K562 (cell line): Measurements from ENCODE around the gene MRGPRE. TPM values are rescaled to one million over a fixed set of nuclear protein-coding genes. Genes with fewer than 3 reads are reported as not detected.

ENCODE experiments used
- ATAC-seq: fragments of 200-7000 bp; cut with Tn5 transposase; 3 replicates; pipeline ENCODE4 v1.9.1; 2020; ENCODE audit warnings: moderate library complexity
- BruUV-seq: library from RNA; stranded (reverse); fragments of 400-500 nt; replicated peaks from 2 replicates; lab custom pipeline; 2021; lab: Mats Ljungman, UMichigan
- CTCF ChIA-PET: fragments of 300-600 bp; formaldehyde crosslinking; extraction: SDS; loops from one replicate; lab custom pipeline; 2021; ENCODE audit warnings: low intra/inter-chr PET ratio; lab: Yijun Ruan, JAX
- POLR2A ChIA-PET: fragments of 300-600, 350-650 bp; sonication (Branson Sonifier 250); formaldehyde crosslinking; extraction: SDS; loops from one replicate; lab custom pipeline; 2021; ENCODE audit warnings: antibody characterized with exemption, inconsistent platforms; lab: Yijun Ruan, JAX
- DNase-seq, 4 experiments: peaks; one replicate each; pipeline versions ENCODE4 v3.0.0 to v3.0.0-alpha.2; 2011 to 2018; ENCODE audit warnings: low spot score in 3 of 4, mixed read lengths in 3 of 4; ENCODE audit errors: extremely low read depth in 1 of 4
- FAIRE-seq: peaks from 2 replicates; lab custom pipeline; 2011; peaks lifted over from hg19 to GRCh38; lab: Jason Lieb, UNC
- H2AFZ ChIP-seq: 2 replicates; pipeline ENCODE4 v1.6.0; 2011; ENCODE audit warnings: low read depth, low read length, control low read depth, inconsistent platforms
- H3K27ac ChIP-seq: fragments of 200-600 bp; 3 replicates; pipeline ENCODE4 v1.8.0; 2011; ENCODE audit warnings: low read depth, mild to moderate bottlenecking, control low read depth, inconsistent platforms, low read length, moderate library complexity, mixed read lengths; ENCODE audit errors: extremely low read depth
- H3K27me3 ChIP-seq, 2 experiments: fragments of 300-600 bp in 1 of 2; 2 replicates in 1 of 2; 3 replicates in 1 of 2; pipeline versions ENCODE4 v1.6.0 to v1.8.0; 2011; ENCODE audit warnings: inconsistent platforms in 2 of 2, low read length in 2 of 2, mild to moderate bottlenecking in 1 of 2, mixed read lengths in 1 of 2, moderate library complexity in 1 of 2; ENCODE audit not compliant: control insufficient read depth in 2 of 2, insufficient read depth in 2 of 2
- H3K36me3 ChIP-seq: fragments of 300-600 bp; 3 replicates; pipeline ENCODE4 v1.8.0; 2011; ENCODE audit warnings: mild to moderate bottlenecking, low read length, inconsistent platforms; ENCODE audit not compliant: control insufficient read depth, insufficient read depth
- H3K4me1 ChIP-seq, 2 experiments: fragments of 200-600 bp in 1 of 2; replicated peaks in 1 of 2; 2 replicates in 1 of 2; 3 replicates in 1 of 2; pipeline versions ENCODE4 v1.5.1 to v1.8.0; 2011; ENCODE audit warnings: inconsistent platforms in 2 of 2, low read length in 2 of 2, mild to moderate bottlenecking in 1 of 2, mixed read lengths in 1 of 2, moderate library complexity in 1 of 2; ENCODE audit not compliant: control insufficient read depth in 2 of 2, insufficient read depth in 2 of 2
- H3K4me2 ChIP-seq: 2 replicates; pipeline ENCODE4 v1.6.1; 2011; ENCODE audit warnings: low read length, control low read depth, inconsistent platforms, mixed read lengths; ENCODE audit not compliant: insufficient read depth
- H3K4me3 ChIP-seq: fragments of 200-600 bp; sonication (generic), shearing (Covaris generic); 2 replicates; pipeline ENCODE4 v1.5.1; 2016; ENCODE audit warnings: control low read depth, inconsistent platforms
- H3K79me2 ChIP-seq: fragments of 200-600 bp; 3 replicates; pipeline ENCODE4 v1.8.0; 2011; ENCODE audit warnings: low read length, inconsistent platforms; ENCODE audit not compliant: control insufficient read depth, insufficient read depth
- H3K9ac ChIP-seq, 2 experiments: 2 replicates each; pipeline versions ENCODE4 v1.6.0 to v1.6.1; 2011; ENCODE audit warnings: low read depth in 2 of 2, low read length in 2 of 2, control low read depth in 1 of 2, inconsistent platforms in 1 of 2, mild to moderate bottlenecking in 1 of 2, mixed read lengths in 1 of 2; ENCODE audit not compliant: insufficient read depth in 1 of 2
- H3K9me1 ChIP-seq: one replicate; pipeline ENCODE4 v1.6.0; 2011; ENCODE audit warnings: inconsistent platforms, mild to moderate bottlenecking, low read length, moderate library complexity; ENCODE audit not compliant: control insufficient read depth, insufficient read depth
- H3K9me3 ChIP-seq: replicated peaks from 2 replicates; pipeline ENCODE4 v1.5.1; 2011; ENCODE audit warnings: low read depth, low read length, inconsistent platforms; ENCODE audit not compliant: control insufficient read depth, insufficient read depth
- H4K20me1 ChIP-seq: replicated peaks from 2 replicates; pipeline ENCODE4 v1.6.1; 2011; ENCODE audit warnings: low read length, inconsistent platforms, mixed read lengths; ENCODE audit not compliant: control insufficient read depth, insufficient read depth
- ARID4B ChIP-seq: sonication (generic); formaldehyde crosslinking; IDR thresholded peaks from 2 replicates; pipeline ENCODE4 v1.8.0; 2022; ENCODE audit warnings: mild to moderate bottlenecking, missing genetic modification reagents
- BCOR ChIP-seq: fragments of 450-650 bp; IDR thresholded peaks from 2 replicates; pipeline ENCODE4 v1.6.1; 2016
- CXXC5 ChIP-seq: fragments of 250-450 bp; sonication (Bioruptor Pico); IDR thresholded peaks from 2 replicates; pipeline ENCODE4 v1.8.0; 2022; ENCODE audit warnings: inconsistent platforms, mild to moderate bottlenecking, moderate library complexity
- FOXA1 ChIP-seq: fragments of 450-650 bp; IDR thresholded peaks from 2 replicates; pipeline ENCODE4 v1.6.1; 2016; ENCODE audit warnings: mild to moderate bottlenecking, borderline replicate concordance
- FOXM1 ChIP-seq, 2 experiments: fragments of 450-650 bp in 1 of 2; sonication (generic) in 1 of 2; formaldehyde crosslinking in 1 of 2; IDR thresholded peaks; 2 replicates each; pipeline versions ENCODE4 v1.6.1 to v1.9.0; 2017 to 2022; ENCODE audit warnings: low read depth in 2 of 2, mild to moderate bottlenecking in 2 of 2, missing genetic modification reagents in 1 of 2, moderate library complexity in 1 of 2
- IFI16 ChIP-seq: fragments of 250-450 bp; sonication (Bioruptor Pico); IDR thresholded peaks from 2 replicates; pipeline ENCODE4 v2.1.2; 2022; ENCODE audit warnings: mild to moderate bottlenecking, inconsistent platforms
- NCOA1 ChIP-seq: fragments of 450-650 bp; IDR thresholded peaks from 2 replicates; pipeline ENCODE4 v1.6.1; 2016; ENCODE audit warnings: low read depth
- NFE2 ChIP-seq: IDR thresholded peaks from 2 replicates; pipeline ENCODE4 v1.6.1; 2014; ENCODE audit warnings: antibody characterized with exemption, low read depth
- NKRF ChIP-seq: fragments of 450-650 bp; IDR thresholded peaks from 2 replicates; pipeline ENCODE4 v1.6.1; 2016; ENCODE audit warnings: borderline replicate concordance
- PTBP1 ChIP-seq: fragments of 200-400 bp; formaldehyde crosslinking; IDR thresholded peaks from 2 replicates; pipeline ENCODE4 v1.6.1; 2017; ENCODE audit warnings: low read depth, low read length
- SIX5 ChIP-seq, 2 experiments: IDR thresholded peaks; 2 replicates each; pipeline ENCODE4 v1.6.1; 2011; ENCODE audit warnings: low read length in 2 of 2, borderline replicate concordance in 1 of 2, low read depth in 1 of 2, mild to moderate bottlenecking in 1 of 2, moderate library complexity in 1 of 2; ENCODE audit not compliant: insufficient read depth in 1 of 2
- SMARCA5 ChIP-seq: fragments of 450-650 bp; IDR thresholded peaks from 2 replicates; pipeline ENCODE4 v1.6.1; 2016
- SPI1 ChIP-seq: IDR thresholded peaks from 2 replicates; pipeline ENCODE4 v1.6.1; 2011; ENCODE audit warnings: low read depth, low read length, control low read depth, borderline replicate concordance
- ZNF12 ChIP-seq: sonication (generic); formaldehyde crosslinking; IDR thresholded peaks from 2 replicates; pipeline ENCODE4 v1.4.0; 2020; ENCODE audit warnings: mild to moderate bottlenecking, missing genetic modification reagents
- ZNF146 ChIP-seq: IDR thresholded peaks from one replicate; pipeline ENCODE4 v1.6.1; 2018; ENCODE audit warnings: missing compliant biosample characterization; ENCODE audit not compliant: unreplicated experiment
- WGBS: fragments of 100-300 bp; shearing (Covaris generic); methylation state at CpG from one replicate; pipeline ENCODE4 v1.1.6; 2016; ENCODE audit warnings: low coverage, mixed read lengths; ENCODE audit not compliant: insufficient coverage; ENCODE audit errors: missing lambda C conversion rate; 5-methylcytosine and 5-hydroxymethylcytosine counted together
- in situ Hi-C: fragments of 300-500 bp; cut with MboI; formaldehyde crosslinking; loops from 4 replicates; pipeline ENCODE4 v1.15.0; 2018; ENCODE audit warnings: inconsistent platforms, mixed read lengths
- intact Hi-C: fragments of 100-400 bp; cut with micrococcal nuclease; formaldehyde crosslinking; loops from 2 replicates; pipeline ENCODE4 v1.14.2; 2022
- polyA plus RNA-seq, 8 experiments: library from polyadenylated mRNA; depleted of rRNA in 4 of 8; stranded (reverse) in 5 of 8; unstranded in 3 of 8; fragments of >200 nt; fragmentation: Nextera tagmentation in 2 of 8; fragmentation: Illumina TruSeq in 1 of 8; extraction: Ambion mirVana in 2 of 8; extraction: Trizol in 1 of 8; gene quantifications; 2 replicates each; pipeline versions ENCODE4 v1.2.1 to v1.2.3, GENCODE V29; 2011 to 2014; ENCODE audit warnings: inconsistent platforms in 1 of 8, missing spikeins in 1 of 8
- total RNA-seq, 7 experiments: library from RNA; depleted of rRNA in 6 of 7; stranded (reverse); fragments of >200 nt in 6 of 7; fragmentation: Illumina TruSeq in 2 of 7; extraction: Trizol in 2 of 7; gene quantifications; 2 replicates each; pipeline versions ENCODE4 v1.2.1 to v1.2.3, GENCODE V29; 2011 to 2021; ENCODE audit warnings: low replicate concordance in 1 of 7

Gene MRGPRE
- total and polyA plus RNA-seq, 9 of the 15 experiments (the other 6 are each of a cell fraction or from before 2014, with no cell fraction given), result not detected

DNA sequence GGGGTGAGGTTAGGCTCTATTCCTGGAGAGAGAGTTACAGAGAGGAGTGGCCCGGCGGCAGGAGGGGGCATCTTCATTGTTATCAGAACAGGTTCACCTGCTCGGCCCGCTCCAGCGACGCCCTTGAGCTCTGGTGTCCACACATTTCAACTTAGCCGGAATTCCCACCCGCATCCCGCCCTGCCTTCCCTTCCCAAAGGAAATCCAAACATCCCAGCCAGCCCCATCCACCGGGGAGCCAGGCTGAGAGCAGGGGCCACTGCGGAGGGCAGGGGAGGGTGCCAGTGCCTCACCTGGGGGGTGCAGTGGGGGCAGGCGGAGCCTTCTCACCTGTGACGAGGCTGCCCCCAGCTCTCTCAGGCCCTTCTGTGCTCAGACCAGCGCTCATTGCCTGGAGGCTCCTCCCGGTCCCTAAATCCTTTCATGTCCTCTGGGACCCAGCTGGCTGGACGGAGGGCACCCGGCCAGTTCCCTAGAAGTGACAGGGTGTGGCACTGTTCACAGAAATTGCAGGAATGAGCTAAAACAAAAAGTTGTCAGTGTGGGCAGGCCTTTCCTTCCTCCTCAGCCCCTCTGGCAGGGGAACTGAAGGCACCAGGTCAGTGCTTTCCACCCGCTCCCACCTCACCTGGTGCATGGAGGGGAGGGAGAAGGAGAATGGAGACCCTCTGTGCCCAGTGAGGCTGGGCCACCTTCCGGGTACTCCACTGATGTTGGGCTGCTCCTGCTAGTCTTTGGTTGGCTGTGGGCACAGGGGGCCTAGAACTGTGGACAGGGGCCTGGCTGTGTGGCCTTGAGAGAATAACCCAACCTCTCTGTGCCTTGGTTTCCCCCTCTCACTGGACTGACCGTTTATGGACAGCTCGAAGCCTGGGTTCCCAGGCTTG, 11.5 kb downstream of the MRGPRE start:
- in situ Hi-C loops, result no loop called here
- no peak for ATAC-seq
- Histone ChIP-seq H3K27me3 (no peaks in the 10 kb centered on the region), H3K9ac (peak overlapping the region in 1 of 2 experiments; percentile 48; a peak in 1 of 4 replicates), H3K4me2 (no peak overlapping the region), H3K4me1 (peaks cover 11 to 87% of the 10 kb centered on the region in 2 experiments; a peak in 4 of 5 replicates), H2AFZ (no peak overlapping the region), H3K79me2 (no peaks in the 10 kb centered on the region), H4K20me1 (no peaks in the 10 kb centered on the region), H3K36me3 (no peaks in the 10 kb centered on the region), H3K4me3 (no peak overlapping the region), H3K27ac (no peak overlapping the region), H3K9me1 (no peaks in the 10 kb centered on the region), H3K9me3 (no peaks in the 10 kb centered on the region)
- no TSS peak for BruUV-seq
- intact Hi-C loops, result no loop called here
- ChIA-PET POLR2A (interaction anchor here (0.6 to 1.0 kb wide), 2 partner anchors 11 to 12 kb away, joined by 3 read pairs; partner anchors contain the start of gene MRGPRE), CTCF (no interaction called here)
- no peak for DNase-seq
- WGBS, result 28% methylated on average over 7 of the region's 21 CpGs
- FAIRE-seq, result no peak
- no peak for TF ChIP-seq SPI1
- no peak for TF ChIP-seq NKRF
- no peak for TF ChIP-seq NCOA1
- TF ChIP-seq ARID4B, result no peak
- TF ChIP-seq PTBP1, result 0 out of 2 replicates have a peak, but pooled peaks have one; percentile 52
- no peak for TF ChIP-seq IFI16 (CRISPR knock-in tag)
- TF ChIP-seq SIX5 (IDR thresholded peaks at IDR 0.05; ENCODE audit: borderline replicate concordance in 1 of 2, insufficient read depth in 1 of 2, low read depth in 1 of 2, low read length in 2 of 2), result no peak
- TF ChIP-seq NFE2, result no peak
- TF ChIP-seq SMARCA5, result peak; percentile 39; the same call in 1 of the 2 replicates
- no peak for TF ChIP-seq ZNF146 (CRISPR knock-in tag)
- peak; percentile 43; the same call in 1 of the 2 replicates for TF ChIP-seq BCOR
- TF ChIP-seq FOXM1 (IDR thresholded peaks at IDR 0.05; ENCODE audit: low read depth), result no peak
- TF ChIP-seq FOXM1 (CRISPR knock-in tag; IDR thresholded peaks at IDR 0.05; ENCODE audit: low read depth), result no peak
- TF ChIP-seq ZNF12 (CRISPR knock-in tag), result no peak
- TF ChIP-seq CXXC5 (CRISPR knock-in tag), result no peak
- no peak for TF ChIP-seq FOXA1
